Activated CD8-positive, alpha-beta memory T cell treated with anti-CD3 and anti-CD28 coated beads, Interleukin-2, amount 50 U/mL, for 24 hours (primary cell): ENCODE measurements around the gene GRK5.

Source experiments
- DNase-seq: peaks from one replicate; pipeline ENCODE4 v3.0.0-alpha.2; 2020; ENCODE audit errors: extremely low read depth

Gene GRK5

GRCh38 chr10:119360181-119360921, 153.0 kb downstream of the GRK5 start:
- DNase-seq = no peak

GRCh38 chr10:119361037-119361436, 153.7 kb downstream of the GRK5 start:
- no peak for DNase-seq

- no peak for DNase-seq
Observed at GRCh38 chr10:119362122-119362521, 154.8 kb downstream of the GRK5 start.

DNA sequence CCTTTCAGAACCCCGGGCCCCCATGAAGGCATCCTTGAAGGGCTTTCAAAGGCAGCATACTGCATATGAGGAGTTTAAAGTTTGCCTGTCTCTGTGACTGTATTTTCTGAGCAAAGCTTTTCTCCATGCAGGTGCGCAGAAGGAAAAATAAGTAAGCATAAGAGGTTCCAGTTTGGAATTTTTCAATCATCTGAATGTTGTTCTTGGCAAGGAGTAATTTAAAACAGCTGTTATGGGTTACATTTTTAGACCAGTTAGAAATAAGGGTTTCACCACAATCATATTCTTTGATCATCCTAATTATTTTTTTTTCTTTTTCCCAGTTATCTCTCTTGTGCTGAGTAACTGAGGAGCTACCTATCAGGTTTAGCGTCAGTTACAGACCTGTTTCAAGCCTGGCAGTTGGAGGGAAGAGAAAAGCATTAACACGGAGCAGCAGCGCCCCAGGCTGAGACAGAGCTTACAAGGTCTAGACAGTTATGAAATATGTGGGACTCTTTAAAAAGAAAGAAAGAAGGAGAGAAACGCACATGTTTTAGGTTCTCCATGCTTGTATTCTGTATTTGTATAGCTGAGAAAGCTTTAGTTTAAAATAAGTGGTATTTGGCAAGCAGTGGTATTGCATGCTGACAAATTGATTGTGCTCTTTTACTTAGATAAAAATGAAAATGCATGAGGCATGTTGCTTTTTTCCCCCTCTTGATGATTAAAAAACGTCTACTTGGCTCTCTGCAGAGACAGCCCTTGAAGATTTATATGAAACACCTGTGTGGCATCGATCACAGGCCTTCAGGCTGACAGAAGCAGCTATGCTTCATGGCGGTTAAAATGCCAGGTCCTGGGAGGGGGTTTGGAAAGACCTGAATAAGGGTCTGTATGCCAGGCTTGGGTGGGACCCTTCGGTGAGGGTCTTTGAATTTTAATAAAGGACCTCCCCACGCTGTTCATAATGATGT, 157.6 kb downstream of the GRK5 start:
- no peak for DNase-seq

DNA sequence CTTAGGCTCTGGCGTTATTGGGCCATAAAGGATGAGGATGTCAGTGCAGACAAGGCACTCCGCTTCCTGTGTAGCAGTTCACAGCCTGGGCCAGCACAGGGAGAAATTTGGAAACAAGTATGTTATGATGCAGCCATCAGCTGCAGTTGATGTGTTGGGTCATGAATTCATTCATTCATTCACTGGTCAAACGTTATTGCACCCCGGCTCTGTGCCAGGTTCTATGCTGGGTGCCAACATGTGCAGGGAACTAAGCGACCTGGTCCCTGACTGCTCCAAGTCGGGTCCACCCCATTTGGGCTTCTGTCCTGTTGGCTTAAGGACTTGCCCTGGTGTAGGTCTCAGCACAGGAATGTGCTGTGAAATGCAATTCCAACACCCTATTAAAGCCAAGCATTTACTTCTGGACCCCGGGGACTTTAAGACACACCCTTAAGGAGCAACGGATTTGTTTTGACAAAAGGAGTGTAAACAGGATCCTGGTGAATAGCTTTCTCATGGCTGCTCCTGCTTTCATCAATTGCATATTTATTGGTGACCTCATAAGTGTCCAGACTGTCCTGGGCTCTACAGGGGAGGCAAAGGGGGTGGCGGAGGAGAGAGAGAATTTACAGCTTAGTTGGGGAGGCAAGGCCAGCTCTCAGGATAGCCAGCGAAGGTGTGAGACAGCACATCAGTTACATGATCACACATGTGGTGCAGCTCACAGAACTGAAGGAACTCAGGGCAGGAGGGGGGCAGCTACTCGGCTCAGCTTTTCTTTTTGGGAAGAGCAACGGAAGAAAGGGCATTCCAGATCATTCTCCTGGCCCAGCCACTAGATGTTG, 158.6 kb downstream of the GRK5 start:
- no peak for DNase-seq

DNA sequence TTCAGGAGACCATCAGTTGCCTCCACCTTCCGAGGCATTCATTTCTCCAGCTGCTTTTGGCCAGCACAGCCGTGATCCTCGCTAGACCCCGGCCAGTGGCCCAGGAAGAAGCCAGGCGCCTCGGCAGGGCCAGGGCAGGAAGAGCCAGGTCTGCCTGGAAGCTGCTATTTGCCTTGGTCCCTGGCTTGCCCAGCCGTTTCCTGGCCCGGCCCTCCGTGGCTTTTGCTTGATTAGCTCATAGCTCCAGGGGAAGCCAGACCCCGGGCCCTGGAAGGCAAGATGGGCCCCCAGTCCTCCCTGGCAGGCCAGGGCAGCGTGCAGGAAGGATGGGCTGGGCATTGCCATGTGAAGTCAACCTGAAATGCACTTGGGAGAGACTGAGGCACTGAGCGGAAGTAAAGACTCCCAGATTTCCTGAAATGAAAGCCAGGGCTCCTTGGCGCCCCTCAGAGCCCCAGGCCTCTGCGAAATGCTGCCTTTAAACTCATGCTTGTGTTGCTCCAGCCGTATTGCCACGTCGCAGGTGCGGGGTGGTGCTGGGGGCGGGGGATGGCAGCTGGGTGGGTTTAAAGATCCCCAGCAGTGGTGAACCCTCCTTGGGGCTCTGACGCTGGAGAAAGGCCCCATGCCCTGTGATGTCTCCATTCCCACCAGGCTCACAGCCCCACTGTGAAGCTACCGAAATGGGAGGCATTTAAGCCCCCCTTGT, 160.6 kb downstream of the GRK5 start:
- no peak for DNase-seq

DNA sequence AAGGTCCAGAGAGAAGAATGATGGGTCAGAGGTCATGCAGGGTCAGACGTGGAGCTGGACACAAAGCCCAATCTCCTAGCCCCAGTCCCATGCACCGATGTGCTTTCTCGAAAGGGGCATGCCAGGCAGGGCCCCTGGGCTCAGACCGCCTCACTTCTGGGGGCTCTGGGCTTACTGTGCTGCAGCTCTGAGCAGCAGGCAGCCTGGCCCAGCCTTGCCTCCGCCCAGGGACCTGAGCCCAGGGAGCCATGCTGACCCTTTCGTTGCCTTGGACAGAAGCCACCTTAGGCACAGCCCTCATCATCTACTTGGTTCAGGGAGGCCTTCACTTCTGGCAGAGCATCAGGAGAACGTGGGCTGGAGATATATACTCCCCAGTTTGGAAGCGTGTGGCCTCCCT, 161.2 kb downstream of the GRK5 start:
- DNase-seq = no peak

GRCh38 chr10:119368991-119369869, 161.9 kb downstream of the GRK5 start:
- DNase-seq = no peak

DNA sequence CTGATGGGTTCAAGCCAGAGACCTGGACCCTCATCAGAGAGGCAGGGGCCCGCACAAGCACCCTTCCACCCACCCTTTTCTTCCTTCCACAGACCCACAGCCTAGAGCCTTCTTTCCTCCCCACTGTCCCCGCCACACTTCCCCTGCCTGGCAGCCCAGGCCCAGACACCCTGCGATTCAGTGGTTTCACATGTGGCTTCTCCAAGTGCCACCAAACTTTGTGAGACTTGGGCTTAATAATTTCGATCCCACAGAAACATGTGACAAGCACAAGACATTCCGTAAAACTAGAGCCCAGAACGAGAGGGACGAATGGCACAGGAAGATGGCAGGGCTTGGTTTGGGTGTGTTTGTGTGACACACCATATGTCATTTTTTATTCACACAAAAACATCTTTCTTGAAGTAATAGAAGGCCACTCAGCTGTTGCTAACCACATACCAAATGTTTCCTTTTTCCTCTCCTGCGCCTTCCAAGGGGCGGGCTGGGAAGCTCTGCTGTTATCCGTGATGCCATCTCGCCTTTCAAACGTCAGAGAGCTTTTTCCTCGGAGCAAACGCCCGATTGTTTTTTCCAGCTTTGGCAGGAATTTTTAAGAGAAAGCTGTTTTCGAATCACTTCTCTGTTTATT, 162.9 kb downstream of the GRK5 start:
- DNase-seq = no peak

- no peak for DNase-seq
Observed at GRCh38 chr10:119370972-119371703, 163.8 kb downstream of the GRK5 start.

GRCh38 chr10:119371704-119372663, 164.6 kb downstream of the GRK5 start:
- DNase-seq = no peak

DNA sequence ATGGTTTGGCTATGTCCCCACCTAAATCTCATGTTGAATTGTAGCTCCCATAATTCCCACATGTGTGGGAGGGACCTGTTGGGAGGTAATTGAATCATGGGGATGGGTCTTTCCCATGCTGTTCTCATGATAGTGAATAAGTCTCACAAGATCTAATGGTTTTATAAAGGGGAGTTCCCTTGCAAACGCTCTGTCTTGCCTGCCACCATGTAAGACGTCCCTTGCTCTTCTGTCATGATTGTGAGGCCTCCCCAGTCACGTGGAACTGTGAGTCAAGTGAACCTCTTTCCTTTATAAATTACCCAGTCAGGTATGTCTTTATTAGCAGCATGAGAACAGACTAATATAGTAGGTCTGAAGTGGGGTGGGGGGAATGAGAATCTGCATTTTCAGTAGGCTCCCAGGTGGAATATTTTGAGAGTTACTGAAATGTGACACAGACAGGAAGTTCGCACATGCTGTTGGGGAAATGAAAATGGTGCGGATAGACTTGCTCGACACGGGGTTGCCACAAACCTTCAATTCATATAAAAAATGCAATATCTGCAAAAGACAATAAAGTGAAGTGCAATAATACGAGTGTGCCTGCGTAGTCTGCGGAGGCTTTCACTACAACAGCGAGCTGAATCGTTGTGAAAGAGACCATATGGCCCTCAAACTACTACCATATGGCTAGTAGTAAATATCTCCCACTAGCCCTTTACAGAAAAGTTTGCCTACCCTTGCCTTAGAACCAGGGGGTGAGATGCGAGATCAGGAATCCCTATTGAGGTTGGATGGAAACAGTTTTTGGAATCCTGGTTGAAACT, 166.1 kb downstream of the GRK5 start:
- no peak for DNase-seq

- no peak for DNase-seq
Observed at GRCh38 chr10:119374236-119374635, 166.9 kb downstream of the GRK5 start.

DNA sequence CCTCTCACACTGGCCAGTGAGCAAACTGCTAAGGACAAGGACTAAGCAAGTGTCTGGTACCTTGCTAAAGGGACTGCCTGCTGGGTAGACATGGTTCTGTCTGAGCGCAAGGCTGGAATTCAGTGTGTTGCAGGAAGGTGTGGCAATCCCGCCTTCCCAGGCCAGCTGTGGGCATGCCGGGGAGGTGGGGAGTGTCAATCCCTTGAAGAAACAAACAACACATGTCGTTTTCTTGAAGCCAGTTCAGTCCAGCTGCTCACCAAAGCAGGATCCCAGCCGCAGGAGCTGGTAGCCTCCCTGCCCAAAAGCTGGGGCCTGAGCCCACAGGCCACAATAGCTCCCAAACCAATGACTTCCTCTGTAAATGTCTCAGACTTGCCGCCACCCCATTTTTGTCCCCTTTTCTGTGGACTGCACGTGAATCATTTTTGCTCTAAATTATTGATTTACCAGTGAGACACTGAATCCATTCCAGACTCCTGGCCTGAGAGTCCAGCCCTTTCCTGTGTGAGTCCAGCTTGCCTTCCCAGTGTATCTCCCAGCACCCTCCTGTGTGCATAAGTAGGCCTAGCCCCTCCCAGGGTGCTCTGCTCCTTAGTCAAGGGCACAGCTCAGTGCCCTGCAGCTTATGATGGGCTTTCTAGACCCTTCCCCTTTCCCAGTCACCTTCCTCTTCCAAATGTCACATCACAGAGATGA, 168.4 kb downstream of the GRK5 start:
- no peak for DNase-seq

- no peak for DNase-seq
Observed at GRCh38 chr10:119377451-119377957, 170.1 kb downstream of the GRK5 start.
